ENCODE measurements around the gene POLN.

The POLN gene

GRCh38 chr4:2065106-2065930 lies 176.6 kb downstream of the POLN start:
- FAIRE-seq (no peak), DNase-seq (ENCODE audit: extremely low spot score, insufficient read length, low read depth) (no peak)

GRCh38 chr4:2064276-2064991 lies 177.5 kb downstream of the POLN start:
- FAIRE-seq (no peak), DNase-seq (ENCODE audit: extremely low spot score, insufficient read length, low read depth) (no peak)

DNA sequence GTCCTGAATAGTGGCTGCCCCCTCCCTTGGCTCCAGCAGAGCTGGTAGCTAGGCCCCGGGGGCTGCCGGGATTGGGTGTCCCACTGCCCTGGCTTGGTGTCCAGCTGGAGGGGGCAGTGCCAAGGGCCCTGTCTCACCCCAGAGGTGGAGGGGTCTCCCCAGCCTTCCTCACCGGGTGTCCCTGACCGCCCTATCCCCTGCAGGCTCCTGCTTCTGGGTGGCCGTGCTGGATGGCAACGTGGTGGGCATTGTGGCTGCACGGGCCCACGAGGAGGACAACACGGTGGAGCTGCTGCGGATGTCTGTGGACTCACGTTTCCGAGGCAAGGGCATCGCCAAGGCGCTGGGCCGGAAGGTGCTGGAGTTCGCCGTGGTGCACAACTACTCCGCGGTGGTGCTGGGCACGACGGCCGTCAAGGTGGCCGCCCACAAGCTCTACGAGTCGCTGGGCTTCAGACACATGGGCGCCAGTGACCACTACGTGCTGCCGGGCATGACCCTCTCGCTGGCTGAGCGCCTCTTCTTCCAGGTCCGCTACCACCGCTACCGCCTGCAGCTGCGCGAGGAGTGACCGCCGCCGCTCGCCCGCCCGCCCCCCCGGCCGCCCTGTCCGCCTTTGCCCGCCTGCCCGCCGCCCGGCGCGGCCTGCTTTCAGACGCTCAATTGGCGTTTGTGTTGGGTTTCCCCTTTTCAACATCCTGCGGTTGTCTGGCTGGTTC lies 178.2 kb downstream of the POLN start:
- no peak for DNase-seq (ENCODE audit: extremely low spot score, insufficient read length, low read depth)
- FAIRE-seq = no peak

- FAIRE-seq = no peak
- no peak for DNase-seq (ENCODE audit: extremely low spot score, insufficient read length, low read depth)
Observed at GRCh38 chr4:2062808-2063524, 179.0 kb downstream of the POLN start.

DNA sequence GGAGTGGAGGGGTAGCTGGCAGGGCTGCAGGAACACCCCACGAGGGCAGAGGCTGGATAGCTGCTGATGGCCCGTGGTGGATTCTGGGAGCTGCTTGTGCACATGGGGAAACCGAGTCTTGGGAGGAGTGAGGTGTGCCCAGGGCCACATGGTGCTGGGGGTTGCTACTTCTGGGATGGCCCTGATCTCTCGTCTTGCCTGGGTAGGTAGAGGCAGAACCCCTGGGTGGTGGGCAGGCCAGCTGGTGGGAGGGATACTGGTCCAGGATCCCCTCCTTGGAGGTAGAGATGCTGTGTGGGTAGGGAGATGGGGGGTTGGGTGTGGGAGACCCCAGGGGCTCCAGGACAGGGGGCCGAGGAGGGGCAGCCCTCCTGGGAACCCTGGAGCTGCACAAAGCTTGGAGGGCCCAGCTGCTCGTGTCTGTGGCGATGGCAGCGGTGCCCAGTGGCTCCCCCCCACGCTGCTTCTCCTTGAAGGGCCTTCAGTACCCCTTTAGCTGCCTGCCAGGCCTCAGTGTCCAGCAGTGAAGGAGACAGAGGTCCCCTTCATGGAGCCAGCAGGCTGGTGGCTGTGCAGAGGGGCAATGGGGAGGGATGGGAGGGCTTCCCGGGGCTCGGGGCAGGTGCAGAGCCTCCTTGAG lies 179.6 kb downstream of the POLN start:
- FAIRE-seq (no peak), DNase-seq (ENCODE audit: extremely low spot score, insufficient read length, low read depth) (no peak)

DNA sequence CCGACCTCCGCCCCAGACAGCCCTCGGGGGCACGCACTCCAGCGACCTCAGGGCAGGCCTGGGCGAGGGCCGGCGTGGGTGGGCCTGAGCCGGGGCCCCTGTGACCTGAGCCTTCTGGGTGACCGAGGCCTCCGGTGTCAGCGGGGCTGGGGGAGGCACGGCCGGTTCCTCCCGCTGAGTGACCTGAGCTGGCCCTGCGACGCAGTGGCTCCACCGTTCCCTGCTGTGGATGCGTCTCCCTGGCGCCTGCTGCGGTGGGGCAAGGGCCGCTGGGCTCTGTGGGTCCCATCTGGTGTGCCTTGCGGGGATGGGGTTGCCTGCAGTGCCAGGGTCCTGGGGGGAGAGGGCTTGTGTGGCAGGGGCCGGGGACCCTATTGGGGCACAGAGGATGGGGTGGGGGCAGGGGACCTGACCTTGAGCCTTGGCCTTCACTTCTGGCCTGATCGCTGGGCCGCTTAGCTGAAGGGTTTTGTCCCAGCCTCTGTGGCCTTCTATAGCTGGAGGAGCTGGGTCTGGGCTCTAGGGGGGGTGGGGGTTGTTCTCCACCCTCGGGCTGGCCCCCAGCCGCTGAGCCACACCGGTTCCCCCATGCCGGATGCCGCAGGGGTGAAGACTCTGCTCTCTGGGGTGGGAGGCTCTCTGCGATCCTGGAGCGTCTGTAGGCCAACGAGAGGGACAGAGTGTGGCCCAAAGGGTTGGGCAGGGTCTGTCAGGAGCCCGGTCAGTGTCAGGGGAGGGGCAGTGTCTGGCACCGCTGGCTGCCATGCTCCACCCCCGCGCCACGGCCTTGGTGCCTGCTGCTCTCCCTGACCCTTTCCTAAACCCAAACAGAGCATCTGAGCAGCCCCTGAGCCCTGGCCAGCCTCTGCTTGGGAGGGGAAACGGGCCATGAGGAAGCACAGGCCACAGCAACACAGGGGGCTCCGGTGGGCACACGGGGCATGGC lies 180.5 kb downstream of the POLN start:
- FAIRE-seq = no peak
- DNase-seq (ENCODE audit: extremely low spot score, insufficient read length, low read depth) = no peak

DNA sequence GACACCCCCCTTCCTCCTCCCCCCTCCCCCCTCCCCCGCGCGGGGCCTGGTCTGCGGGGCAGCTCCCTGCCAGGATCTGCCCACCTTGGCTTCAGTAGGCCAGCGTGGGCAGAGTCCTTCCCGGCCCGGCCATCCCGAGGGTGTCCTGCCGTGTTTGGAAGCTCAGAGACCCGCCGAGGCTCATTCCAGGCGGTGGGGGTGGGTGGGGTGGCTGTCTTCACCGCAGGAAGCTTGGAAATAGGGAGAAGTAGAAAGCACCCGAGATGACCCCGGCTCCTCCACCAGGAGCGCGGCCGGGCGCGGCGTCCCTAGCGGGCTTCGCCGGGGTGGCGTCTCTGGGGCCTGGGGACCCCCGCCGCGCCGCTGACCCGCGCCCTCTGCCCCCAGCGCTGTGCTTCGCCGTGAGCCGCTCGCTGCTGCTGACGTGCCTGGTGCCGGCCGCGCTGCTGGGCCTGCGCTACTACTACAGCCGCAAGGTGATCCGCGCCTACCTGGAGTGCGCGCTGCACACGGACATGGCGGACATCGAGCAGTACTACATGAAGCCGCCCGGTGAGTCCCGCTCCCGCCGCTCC lies 181.2 kb downstream of the POLN start:
- no peak for FAIRE-seq
- DNase-seq (ENCODE audit: extremely low spot score, insufficient read length, low read depth) = no peak

DNA sequence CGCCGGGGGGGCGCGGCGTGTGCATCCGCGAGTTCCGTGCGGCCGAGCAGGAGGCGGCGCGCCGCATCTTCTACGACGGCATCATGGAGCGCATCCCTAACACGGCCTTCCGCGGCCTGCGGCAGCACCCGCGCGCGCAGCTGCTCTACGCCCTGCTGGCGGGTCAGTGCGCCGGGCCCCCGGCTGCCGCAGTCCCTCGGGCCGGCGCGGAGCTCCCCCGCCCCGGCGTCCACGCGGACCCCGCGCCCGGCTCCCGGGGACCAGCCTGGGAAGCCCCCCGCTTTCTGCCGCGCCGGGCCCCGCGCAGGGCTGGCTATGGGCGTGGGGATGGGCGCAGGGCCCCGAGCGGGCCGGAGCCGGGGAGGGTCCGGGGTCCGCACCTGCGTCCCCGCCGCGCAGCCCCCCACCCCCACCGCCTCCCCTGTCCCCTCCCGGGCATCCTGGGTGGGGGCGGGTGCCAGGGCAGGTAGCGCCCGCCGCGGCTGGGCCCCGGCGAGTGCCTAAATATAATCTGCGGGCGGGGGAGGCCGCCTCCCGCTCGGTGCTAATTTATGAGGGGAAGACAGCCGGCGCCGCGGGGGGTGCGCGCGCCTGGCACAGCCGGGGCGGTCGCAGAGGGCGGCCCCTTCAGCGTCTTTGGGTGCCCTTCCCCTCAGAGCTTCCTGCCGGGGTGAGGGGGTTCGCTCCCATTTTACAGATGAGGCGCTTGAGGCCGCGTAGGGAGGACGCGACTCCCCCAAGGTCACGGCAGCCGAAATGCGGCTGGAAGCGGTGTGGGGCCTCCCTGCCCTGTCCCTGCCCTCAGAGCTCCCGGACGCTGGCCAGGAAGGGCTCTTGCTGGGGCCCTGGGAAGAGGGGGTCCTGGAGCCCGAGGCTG lies 182.0 kb downstream of the POLN start:
- DNase-seq (ENCODE audit: extremely low spot score, insufficient read length, low read depth) (no peak), FAIRE-seq (no peak)

DNA sequence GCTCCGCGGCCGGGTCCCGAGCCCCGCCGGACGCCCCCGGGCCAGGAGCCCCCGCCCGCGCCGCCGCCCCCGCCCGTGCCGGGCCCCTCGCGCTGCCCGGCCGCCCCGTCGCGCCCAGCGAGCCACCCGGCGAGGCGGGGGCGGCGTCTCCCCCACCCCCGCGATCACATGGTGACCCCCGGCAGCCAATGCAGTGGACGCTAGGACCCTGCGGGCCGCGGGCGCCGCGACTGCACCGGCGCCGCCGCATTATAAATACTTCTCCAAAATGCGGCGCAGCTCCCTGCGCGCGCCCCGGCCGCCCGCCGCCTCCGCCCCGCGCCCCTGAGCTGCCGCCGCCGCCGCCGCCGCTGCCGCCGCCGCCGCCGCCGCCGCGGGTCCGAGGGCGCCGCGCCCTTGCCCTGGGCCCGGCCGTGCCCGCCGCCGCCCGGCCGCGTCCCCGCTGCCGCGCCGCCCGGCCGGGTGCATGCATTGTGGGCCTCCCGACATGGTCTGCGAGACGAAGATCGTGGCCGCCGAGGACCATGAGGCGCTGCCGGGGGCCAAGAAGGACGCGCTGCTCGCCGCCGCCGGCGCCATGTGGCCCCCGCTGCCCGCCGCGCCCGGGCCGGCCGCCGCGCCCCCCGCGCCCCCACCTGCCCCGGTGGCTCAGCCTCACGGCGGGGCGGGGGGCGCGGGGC lies 182.7 kb downstream of the POLN start, which contains the start of gene NAT8L:
Gene NAT8L, plus strand, starts transcription at position 282 of the 680 bp plus-strand sequence. Its CDS starts 185 bp downstream, at position 467.
- no peak for DNase-seq (ENCODE audit: extremely low spot score, insufficient read length, low read depth)
- FAIRE-seq = no peak

- no peak for DNase-seq (ENCODE audit: extremely low spot score, insufficient read length, low read depth)
- FAIRE-seq = no peak
Observed at GRCh38 chr4:2058264-2059045, 183.5 kb downstream of the POLN start.

DNA sequence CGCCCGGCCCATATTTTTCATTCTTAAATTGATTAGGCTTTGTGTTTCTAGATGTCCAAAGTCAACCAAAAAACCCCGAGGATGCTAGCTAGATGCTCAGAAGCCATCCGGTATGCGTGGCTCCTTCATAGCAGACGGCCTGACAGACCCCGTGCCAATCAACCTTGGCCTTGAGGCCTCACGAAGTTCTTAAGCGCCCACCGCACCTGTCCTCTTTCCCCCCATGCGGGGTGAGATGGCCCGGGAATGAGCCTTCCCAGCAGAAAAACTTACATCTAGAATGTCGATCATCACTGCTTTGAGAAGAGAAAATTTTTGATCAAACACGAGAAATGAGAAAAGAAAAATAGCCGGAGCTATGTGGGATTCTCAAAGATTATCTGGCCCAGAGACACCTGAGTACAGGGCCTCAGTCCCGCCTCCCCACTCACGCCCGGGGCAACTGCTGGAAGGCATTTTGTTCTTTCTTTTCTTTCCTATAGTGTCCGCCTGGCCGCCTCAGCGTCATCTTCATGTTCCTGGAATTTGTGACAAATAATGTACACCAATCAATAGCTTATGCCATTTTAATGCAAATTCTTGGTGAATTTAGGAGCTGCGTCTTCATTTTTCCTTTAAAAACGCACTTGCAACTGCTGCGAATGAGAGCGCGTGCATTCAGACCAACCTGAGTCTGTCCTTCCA lies 184.4 kb downstream of the POLN start:
- no peak for FAIRE-seq
- DNase-seq (ENCODE audit: extremely low spot score, insufficient read length, low read depth) = no peak

GRCh38 chr4:2054217-2054616 lies 187.7 kb downstream of the POLN start:
- DNase-seq (ENCODE audit: extremely low spot score, insufficient read length, low read depth) (no peak), FAIRE-seq (no peak)

DNA sequence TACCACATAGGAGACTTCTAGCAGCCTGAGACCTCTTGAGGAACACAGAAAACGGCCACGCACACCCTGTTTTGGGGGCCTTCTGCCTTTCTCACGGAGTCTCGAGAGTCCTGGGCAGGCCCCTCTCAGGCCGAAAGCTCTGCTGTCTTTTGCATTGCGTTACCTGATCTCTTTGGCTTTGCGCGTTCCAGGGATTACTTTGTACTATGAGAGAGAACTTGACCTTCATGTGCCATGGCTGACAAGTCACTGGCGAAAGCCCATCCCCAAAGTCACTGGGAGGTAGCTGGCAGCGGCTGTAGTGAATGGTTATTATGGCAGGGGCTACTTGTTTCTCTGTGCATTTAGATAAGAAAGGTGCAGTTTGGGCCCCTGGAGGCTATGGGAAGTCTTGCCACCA lies 190.8 kb downstream of the POLN start:
- no peak for DNase-seq (ENCODE audit: extremely low spot score, insufficient read length, low read depth)
- no peak for FAIRE-seq

- no peak for FAIRE-seq
- DNase-seq (ENCODE audit: extremely low spot score, insufficient read length, low read depth) = no peak
Observed at GRCh38 chr4:2049811-2050210, 192.1 kb downstream of the POLN start.

- FAIRE-seq (no peak), DNase-seq (ENCODE audit: extremely low spot score, insufficient read length, low read depth) (no peak)
Observed at GRCh38 chr4:2049381-2049780, 192.5 kb downstream of the POLN start.

DNA sequence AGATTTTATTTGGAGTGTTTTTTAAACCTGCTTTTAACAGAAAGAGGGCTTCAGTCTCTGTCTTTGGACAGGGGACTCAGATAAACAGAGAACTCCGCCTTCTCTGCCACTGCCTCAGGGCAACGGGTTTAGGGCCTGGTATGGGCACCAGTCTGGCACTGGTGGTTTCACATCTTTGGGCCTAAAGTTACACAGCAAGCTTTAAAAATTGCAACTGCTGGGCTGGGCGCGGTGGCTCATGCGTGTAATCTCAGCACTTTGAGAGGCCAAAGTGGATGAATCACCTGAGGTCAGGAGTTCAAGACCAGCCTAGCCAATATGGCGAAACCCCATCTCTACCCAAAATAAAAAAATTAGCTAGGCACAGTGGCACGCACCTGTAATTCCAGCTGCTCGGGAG lies 193.1 kb downstream of the POLN start:
- no peak for DNase-seq (ENCODE audit: extremely low spot score, insufficient read length, low read depth)
- no peak for FAIRE-seq
